ENCODE data around the gene NREP. TPM values are rescaled to one million over a fixed set of nuclear protein-coding genes. Genes with fewer than 3 reads are reported as not detected.
A peak's percentile ranks its signal among the peaks of the same experiment; 100 is the strongest.

The NREP gene
- total and polyA plus RNA-seq, 10 of the 15 experiments (the other 5 are each of a cell fraction or from before 2014, with no cell fraction given) = 20.6 to 117 (median 32.2) TPM

GRCh38 chr5:111757355-111758283 lies 625 bp upstream of the NREP start (continued):
- TF ChIP-seq MAX (IDR thresholded peaks at IDR 0.05; ENCODE audit: low read depth, low read length) (peak; percentile 65; the same call in 1 of the 2 replicates), PAX8 (IDR thresholded peaks at IDR 0.05) (no peak; the same call in 1 of the 2 replicates), RCOR1 (conservative IDR thresholded peaks at IDR 0.05; ENCODE audit: low read depth, low read length) (peak; percentile 14; the same call in 1 of the 2 replicates), SMAD1 (IDR thresholded peaks at IDR 0.05; ENCODE audit: low read depth, partially characterized antibody) (peak; percentile 94), ZSCAN29 (IDR thresholded peaks at IDR 0.05) (0 out of 2 replicates have a peak, but pooled peaks have one; percentile 30), ATF3 (IDR thresholded peaks at IDR 0.05; ENCODE audit: borderline replicate concordance, extremely low read depth, low read depth, low read length) (no peak), SREBF2 (IDR thresholded peaks at IDR 0.05; ENCODE audit: low read length) (no peak), POLR2AphosphoS2 (IDR thresholded peaks at IDR 0.05; ENCODE audit: low read depth, low read length) (peak; percentile 58; the same call in 1 of the 2 replicates), NFIC (IDR thresholded peaks at IDR 0.05; ENCODE audit: low read depth, low read length) (0 out of 2 replicates have a peak, but pooled peaks have one; percentile 19), PRDM15 (CRISPR knock-in tag; IDR thresholded peaks at IDR 0.05) (no peak), IKZF2 (IDR thresholded peaks at IDR 0.05) (peak; percentile 66 to 76), POLR2A (IDR thresholded peaks at IDR 0.05; ENCODE audit: low read depth, low read length) (peak; percentile 70), MXI1 (IDR thresholded peaks at IDR 0.05; ENCODE audit: low read depth, low read length) (0 out of 2 replicates have a peak, but pooled peaks have one; percentile 53), FOXK2 (IDR thresholded peaks at IDR 0.05) (no peak), ZBED1 (IDR thresholded peaks at IDR 0.05; ENCODE audit: borderline replicate concordance) (no peak; the same call in 1 of the 2 replicates), MLLT1 (IDR thresholded peaks at IDR 0.05) (peak; percentile 72), RAD21 (IDR thresholded peaks at IDR 0.05; ENCODE audit: insufficient read depth, low read depth, low read length) (0 out of 2 replicates have a peak, but pooled peaks have one; percentile 22), CREM (IDR thresholded peaks at IDR 0.05; ENCODE audit: low read depth) (no peak; the same call in 1 of the 2 replicates), KAT2A (conservative IDR thresholded peaks at IDR 0.05; ENCODE audit: control insufficient read depth, low read depth, low read length) (no peak), RBBP5 (conservative IDR thresholded peaks at IDR 0.05) (0 out of 2 replicates have a peak, but pooled peaks have one; percentile 19), SIN3A (IDR thresholded peaks at IDR 0.05; ENCODE audit: low read depth, low read length) (no peak), NR2F1 (conservative IDR thresholded peaks at IDR 0.05) (peak; percentile 21; the same call in 1 of the 2 replicates), POLR2AphosphoS5 (IDR thresholded peaks at IDR 0.05; ENCODE audit: low read length) (peak; percentile 77)

Data from GM12878 (cell line).